ENCODE measurements around the gene BTNL9.
A peak's percentile ranks its signal among the peaks of the same experiment; 100 is the strongest.

- peak; percentile 17 for TF ChIP-seq CTCF (IDR thresholded peaks at IDR 0.05; ENCODE audit: insufficient read depth, low read length, poor library complexity, severe bottlenecking)
- TF ChIP-seq EZH2phosphoT487 (conservative IDR thresholded peaks at IDR 0.05; ENCODE audit: low read length) = no peak
These were observed 48.2 kb downstream of the BTNL9 start for GRCh38 chr5:181088289-181088688.
